Upper lobe of left lung (tissue), 4 donors: ENCODE results near the gene ZXDC.

Source experiments
- POLR2A ChIP-seq, 4 donors: fragments of 450-650 bp; IDR thresholded peaks; one replicate each; pipeline ENCODE4 v1.5.1; 2016 to 2017; ENCODE audit warnings: antibody characterized with exemption in 4 of 4, mild to moderate bottlenecking in 2 of 4
- TF ChIP-seq, protein P1 (sequence below), 6 experiments: fragments of 450-650 bp in 4 of 6; fragments of 200-600 bp in 2 of 6; sonication (generic) in 2 of 6; IDR thresholded peaks; one replicate each; pipeline ENCODE4 v1.5.1; 2016 to 2019; ENCODE audit warnings: antibody characterized with exemption in 6 of 6

DNA sequence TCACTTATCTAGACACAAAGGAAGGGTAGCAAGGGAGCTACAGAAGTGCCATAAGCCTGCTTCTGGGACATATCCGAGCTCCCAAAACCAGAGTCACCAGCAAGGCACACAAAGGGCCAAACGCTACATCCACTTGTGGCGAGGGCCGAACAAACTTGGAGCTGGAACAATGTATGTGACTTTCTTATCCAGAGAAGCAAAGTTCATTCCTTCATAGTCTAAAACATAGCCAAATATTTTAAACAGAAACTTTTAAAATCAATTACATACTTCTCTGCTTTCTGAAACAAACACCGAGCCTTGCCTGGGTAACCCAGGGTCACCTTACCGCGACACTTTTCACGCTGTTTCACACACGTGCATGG is 15.9 kb downstream of the ZXDC start:
- TF ChIP-seq, protein P1, sequence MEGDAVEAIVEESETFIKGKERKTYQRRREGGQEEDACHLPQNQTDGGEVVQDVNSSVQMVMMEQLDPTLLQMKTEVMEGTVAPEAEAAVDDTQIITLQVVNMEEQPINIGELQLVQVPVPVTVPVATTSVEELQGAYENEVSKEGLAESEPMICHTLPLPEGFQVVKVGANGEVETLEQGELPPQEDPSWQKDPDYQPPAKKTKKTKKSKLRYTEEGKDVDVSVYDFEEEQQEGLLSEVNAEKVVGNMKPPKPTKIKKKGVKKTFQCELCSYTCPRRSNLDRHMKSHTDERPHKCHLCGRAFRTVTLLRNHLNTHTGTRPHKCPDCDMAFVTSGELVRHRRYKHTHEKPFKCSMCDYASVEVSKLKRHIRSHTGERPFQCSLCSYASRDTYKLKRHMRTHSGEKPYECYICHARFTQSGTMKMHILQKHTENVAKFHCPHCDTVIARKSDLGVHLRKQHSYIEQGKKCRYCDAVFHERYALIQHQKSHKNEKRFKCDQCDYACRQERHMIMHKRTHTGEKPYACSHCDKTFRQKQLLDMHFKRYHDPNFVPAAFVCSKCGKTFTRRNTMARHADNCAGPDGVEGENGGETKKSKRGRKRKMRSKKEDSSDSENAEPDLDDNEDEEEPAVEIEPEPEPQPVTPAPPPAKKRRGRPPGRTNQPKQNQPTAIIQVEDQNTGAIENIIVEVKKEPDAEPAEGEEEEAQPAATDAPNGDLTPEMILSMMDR (IDR thresholded peaks at IDR 0.05): no peak
- TF ChIP-seq POLR2A (IDR thresholded peaks at IDR 0.05): no peak
